Midbrain (tissue), 1 donor: ENCODE results near the gene IFNA13.

Source experiments
- DNase-seq: peaks from one replicate; lab custom pipeline; 2025; lab: John Stamatoyannopoulos, UW

The IFNA13 gene

GRCh38 chr9:21357479-21358460, 10.1 kb downstream of the IFNA13 start:
- no peak for DNase-seq

- no peak for DNase-seq
These were observed 17.1 kb downstream of the IFNA13 start, which contains the start of gene IFNA6 for GRCh38 chr9:21350787-21351186. Gene IFNA6 (minus strand): TSS chr9:21350887. CDS start chr9:21350887, 0 bp downstream.

GRCh38 chr9:21348430-21348970, 19.4 kb downstream of the IFNA13 start:
- DNase-seq: no peak

- DNase-seq: no peak
These were observed 27.1 kb downstream of the IFNA13 start for GRCh38 chr9:21340735-21341134.

- DNase-seq: no peak
These were observed 31.4 kb downstream of the IFNA13 start for GRCh38 chr9:21336457-21336856.

GRCh38 chr9:21334701-21335632, 32.9 kb downstream of the IFNA13 start, which contains the start of gene KLHL9:
Gene KLHL9 (minus strand): TSS chr9:21335404. CDS start chr9:21334859, 545 bp downstream.
- peak; percentile 94 for DNase-seq

GRCh38 chr9:21333226-21333625, 34.6 kb downstream of the IFNA13 start:
- DNase-seq: no peak

- no peak for DNase-seq
These were observed 36.0 kb downstream of the IFNA13 start for GRCh38 chr9:21331676-21332402.

- DNase-seq: peak; percentile 71
These were observed 41.2 kb downstream of the IFNA13 start for GRCh38 chr9:21326526-21327139.

GRCh38 chr9:21324047-21324446, 43.8 kb downstream of the IFNA13 start:
- DNase-seq: no peak

- DNase-seq: no peak
These were observed 44.9 kb downstream of the IFNA13 start for GRCh38 chr9:21322911-21323461.

GRCh38 chr9:21320465-21320864, 47.4 kb downstream of the IFNA13 start:
- no peak for DNase-seq

GRCh38 chr9:21317956-21318923, 49.6 kb downstream of the IFNA13 start:
- DNase-seq: peak; percentile 57
